Endothelial cell of umbilical vein (primary cell): ENCODE results near the gene STX5. TPM values are rescaled to one million over a fixed set of nuclear protein-coding genes. Genes with fewer than 3 reads are reported as not detected.

Experiments used
- BruUV-seq: library from RNA; stranded (reverse); fragments of 400-500 nt; replicated peaks from 2 replicates; lab custom pipeline; 2021; lab: Mats Ljungman, UMichigan
- CTCF ChIA-PET: fragments of 300-600, 350-600 bp; sonication (Branson Sonifier 250); formaldehyde crosslinking; loops from one replicate; lab custom pipeline; 2021; ENCODE audit warnings: antibody characterized with exemption, inconsistent platforms; lab: Charles Lee
- POLR2A ChIA-PET: fragments of 300-600, 350-600 bp; sonication (Branson Sonifier 250); formaldehyde crosslinking; loops from one replicate; lab custom pipeline; 2021; ENCODE audit warnings: antibody characterized with exemption, inconsistent platforms; lab: Charles Lee
- DNase-seq: peaks from one replicate; pipeline ENCODE4 v3.0.0-alpha.2; 2011; ENCODE audit warnings: low read depth, low spot score
- FAIRE-seq: peaks from 2 replicates; lab custom pipeline; 2011; peaks lifted over from hg19 to GRCh38; lab: Jason Lieb, UNC
- H2AFZ ChIP-seq: 2 replicates; pipeline ENCODE4 v1.6.0; 2012; ENCODE audit warnings: low read depth, low read length, control low read depth, inconsistent platforms
- H3K27ac ChIP-seq: 2 replicates; pipeline ENCODE4 v1.5.1; 2011; ENCODE audit warnings: low read depth, mild to moderate bottlenecking, control low read depth, low read length, moderate library complexity; ENCODE audit not compliant: insufficient read depth
- H3K27me3 ChIP-seq, 2 experiments: 2 replicates each; pipeline versions ENCODE4 v1.6.0 to v1.6.1; 2011; ENCODE audit warnings: low read length in 2 of 2, mixed read lengths in 1 of 2; ENCODE audit not compliant: control insufficient read depth in 2 of 2, insufficient read depth in 2 of 2
- H3K36me3 ChIP-seq, 2 experiments: 2 replicates in 1 of 2; 3 replicates in 1 of 2; pipeline ENCODE4 v1.5.1; 2011; ENCODE audit warnings: low read length in 2 of 2, mild to moderate bottlenecking in 1 of 2, moderate library complexity in 1 of 2; ENCODE audit not compliant: control insufficient read depth in 2 of 2, insufficient read depth in 2 of 2; ENCODE audit errors: extremely low read depth in 1 of 2
- H3K4me1 ChIP-seq: 3 replicates; pipeline ENCODE4 v1.5.1; 2011; ENCODE audit warnings: mild to moderate bottlenecking, low read length; ENCODE audit not compliant: control insufficient read depth, insufficient read depth; ENCODE audit errors: extremely low read depth
- H3K4me2 ChIP-seq: 2 replicates; pipeline ENCODE4 v1.6.1; 2011; ENCODE audit warnings: low read length, control low read depth, mixed read lengths; ENCODE audit not compliant: insufficient read depth
- H3K4me3 ChIP-seq, 3 experiments: fragments of 200-600 bp in 1 of 3; sonication (generic), shearing (Covaris generic) in 1 of 3; replicated peaks in 1 of 3; 2 replicates each; pipeline ENCODE4 v1.5.1; 2011 to 2016; ENCODE audit warnings: control low read depth in 3 of 3, low read length in 3 of 3, mild to moderate bottlenecking in 2 of 3, inconsistent platforms in 1 of 3, low read depth in 1 of 3, moderate library complexity in 1 of 3; ENCODE audit not compliant: insufficient read depth in 1 of 3
- H3K79me2 ChIP-seq: 2 replicates; pipeline ENCODE4 v1.6.0; 2012; ENCODE audit warnings: low read length, inconsistent platforms; ENCODE audit not compliant: control insufficient read depth, insufficient read depth
- H3K9ac ChIP-seq: replicated peaks from 2 replicates; pipeline ENCODE3; 2011; ENCODE audit warnings: low read length, control low read depth; ENCODE audit not compliant: insufficient read depth; ENCODE audit errors: extremely low read depth
- H3K9me1 ChIP-seq: replicated peaks from 3 replicates; pipeline ENCODE4 v1.6.0; 2011; ENCODE audit warnings: mild to moderate bottlenecking, low read length; ENCODE audit not compliant: control insufficient read depth, insufficient read depth; ENCODE audit errors: extremely low read depth
- H3K9me3 ChIP-seq: replicated peaks from 2 replicates; pipeline ENCODE4 v1.5.1; 2012; ENCODE audit warnings: low read length, inconsistent platforms; ENCODE audit not compliant: control insufficient read depth, insufficient read depth
- H4K20me1 ChIP-seq: replicated peaks from 2 replicates; pipeline ENCODE3; 2011; ENCODE audit warnings: mild to moderate bottlenecking, low read length; ENCODE audit not compliant: control insufficient read depth, insufficient read depth; ENCODE audit errors: extremely low read depth
- CTCF ChIP-seq, 2 donors: IDR thresholded peaks; 1 replicate in 1 of 2; 2 replicates in 1 of 2; pipeline ENCODE4 v1.5.1; 2011; ENCODE audit warnings: low read length in 2 of 2, mild to moderate bottlenecking in 2 of 2, moderate library complexity in 2 of 2, control low read depth in 1 of 2, inconsistent platforms in 1 of 2, low read depth in 1 of 2; ENCODE audit not compliant: insufficient read depth in 1 of 2; ENCODE audit errors: extremely low read depth in 1 of 2
- EZH2 ChIP-seq: IDR thresholded peaks from 2 replicates; pipeline ENCODE4 v1.6.1; 2012; ENCODE audit warnings: borderline replicate concordance, low read depth, mild to moderate bottlenecking, moderate library complexity, low read length, inconsistent platforms; ENCODE audit not compliant: severe bottlenecking
- FOS ChIP-seq: IDR thresholded peaks from 2 replicates; pipeline ENCODE4 v1.6.1; 2011; ENCODE audit warnings: mild to moderate bottlenecking, low read length, moderate library complexity, borderline replicate concordance; ENCODE audit not compliant: insufficient read depth
- GATA2 ChIP-seq: IDR thresholded peaks from 2 replicates; pipeline ENCODE4 v1.7.0; 2011; ENCODE audit warnings: low read depth, mild to moderate bottlenecking, moderate library complexity, mixed read lengths, low read length; ENCODE audit not compliant: insufficient read length, insufficient read depth
- JUN ChIP-seq: IDR thresholded peaks from 2 replicates; pipeline ENCODE4 v1.6.1; 2011; ENCODE audit warnings: borderline replicate concordance, low read depth; ENCODE audit not compliant: insufficient read length, insufficient read depth
- MAX ChIP-seq: IDR thresholded peaks from 2 replicates; pipeline ENCODE4 v1.6.1; 2011; ENCODE audit not compliant: insufficient read depth, insufficient read length
- MYC ChIP-seq: IDR thresholded peaks from one replicate; pipeline ENCODE4 v1.6.1; 2011; ENCODE audit warnings: mild to moderate bottlenecking, low read depth, low read length
- POLR2A ChIP-seq: IDR thresholded peaks from 2 replicates; pipeline ENCODE4 v1.6.1; 2012; ENCODE audit warnings: low read depth, mild to moderate bottlenecking, control low read depth, low read length
- POLR2AphosphoS5 ChIP-seq: IDR thresholded peaks from 2 replicates; pipeline ENCODE4 v1.6.1; 2012; ENCODE audit warnings: low read depth, mild to moderate bottlenecking, control low read depth, low read length, moderate library complexity; ENCODE audit not compliant: insufficient read depth
- dilution Hi-C: fragments of 300-500 bp; cut with MboI; formaldehyde crosslinking; loops from one replicate; pipeline ENCODE4 v1.15.0; 2019; ENCODE audit warnings: low sequenced_read_pairs; ENCODE audit not compliant: extremely low pct_ligation_motif_present
- intact Hi-C: fragments of 100-400 bp; cut with micrococcal nuclease; formaldehyde crosslinking; loops from one replicate; pipeline ENCODE4 v1.10.0; 2022
- polyA plus RNA-seq, 4 experiments: library from polyadenylated mRNA; depleted of rRNA in 3 of 4; stranded (reverse) in 3 of 4; unstranded in 1 of 4; fragments of >200 nt; gene quantifications; 2 replicates each; pipeline versions ENCODE4 v1.2.1 to v1.2.3, GENCODE V29; 2011 to 2012; ENCODE audit warnings: missing spikeins in 1 of 4
- total RNA-seq: library from RNA; stranded (reverse); gene quantifications from 2 replicates; pipeline ENCODE4 v1.2.3, GENCODE V29; 2021

STX5 gene
- total and polyA plus RNA-seq, 2 donors (not counting 3 experiments of a cell fraction or from before 2014, with no cell fraction given): 41.3 to 46.4 TPM

- H3K27ac ChIP-seq: no peak overlapping the region
- no peaks in the 10 kb centered on the region for H3K27me3 ChIP-seq
- peaks cover 7% of the 10 kb centered on the region for H3K4me1 ChIP-seq
- ChIA-PET POLR2A (no interaction called here), CTCF (interaction anchor here (0.7 kb wide), 1 partner anchor 57 kb away, joined by 3 read pairs; no protein-coding TSS in a partner anchor)
- TF ChIP-seq GATA2 (no peak), EZH2 (no peak), CTCF (IDR thresholded peaks at IDR 0.05; ENCODE audit: extremely low read depth in 1 of 2, insufficient read depth in 1 of 2, low read depth in 1 of 2, low read length in 2 of 2) (no peak), POLR2A (no peak), FOS (no peak), MYC (no peak), JUN (no peak), MAX (no peak), POLR2AphosphoS5 (no peak)
- no peak overlapping the region for H3K4me3 ChIP-seq
- no peak overlapping the region for H2AFZ ChIP-seq
- no peaks in the 10 kb centered on the region for H3K36me3 ChIP-seq
- H3K9me3 ChIP-seq: no peaks in the 10 kb centered on the region
- no peak for FAIRE-seq
- no peak overlapping the region for H3K4me2 ChIP-seq
- no peaks in the 10 kb centered on the region for H3K9me1 ChIP-seq
- DNase-seq: no peak
- H3K79me2 ChIP-seq: no peaks in the 10 kb centered on the region
- dilution Hi-C loops (no loop called here), intact Hi-C loops (no loop called here)
- no peak overlapping the region for H3K9ac ChIP-seq
- no TSS peak for BruUV-seq
- H4K20me1 ChIP-seq: no peaks in the 10 kb centered on the region
These were observed 14.3 kb upstream of the STX5 start for GRCh38 chr11:62846177-62846576.
